ENCODE measurements around the gene SORCS1. TPM values are rescaled to one million over a fixed set of nuclear protein-coding genes. Genes with fewer than 3 reads are reported as not detected.

Gene SORCS1
- total RNA-seq, 1 experiment from 2014 or later: not detected

DNA sequence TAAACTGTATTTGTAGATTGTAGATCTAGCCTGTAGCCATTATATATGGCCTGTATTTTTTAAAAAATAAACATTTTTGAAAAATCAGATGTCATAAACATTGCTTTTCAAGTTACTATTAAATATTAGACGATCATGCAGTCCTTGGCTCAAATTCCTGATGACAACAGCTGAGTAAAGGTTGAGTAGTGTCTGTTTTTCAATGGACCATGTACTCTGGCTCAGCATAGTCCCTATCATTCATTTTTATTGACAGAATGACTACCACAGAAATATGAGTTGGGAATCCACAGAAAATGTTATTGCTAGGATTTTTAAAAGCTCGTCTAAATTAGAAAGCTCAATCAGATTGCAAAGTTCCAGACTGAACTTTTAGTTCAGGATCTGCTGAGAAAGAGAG lies 145.4 kb downstream of the SORCS1 start:
- H3K36me3 ChIP-seq (ENCODE audit: control insufficient read depth in 1 of 2, insufficient read depth in 2 of 2, low read length in 2 of 2): no peaks in the 10 kb centered on the region
- no peaks in the 10 kb centered on the region for H3K27me3 ChIP-seq (ENCODE audit: insufficient read depth, low read length)
- no peak overlapping the region for H3K27ac ChIP-seq (ENCODE audit: low read depth, low read length)
- CTCF ChIA-PET: no interaction called here
- H3K79me2 ChIP-seq (ENCODE audit: insufficient read depth, low read length): no peaks in the 10 kb centered on the region
- POLR2A ChIA-PET: no interaction called here
- H2AFZ ChIP-seq (ENCODE audit: low read depth, low read length, poor library complexity, severe bottlenecking): no peak overlapping the region
- no peak overlapping the region for H3K9ac ChIP-seq (ENCODE audit: low read length)
- no peaks in the 10 kb centered on the region for H4K20me1 ChIP-seq (ENCODE audit: insufficient read depth)
- H3K4me2 ChIP-seq (ENCODE audit: low read length): no peak overlapping the region
- intact Hi-C loops (cut with micrococcal nuclease): no loop called here
- TF ChIP-seq, protein P1, sequence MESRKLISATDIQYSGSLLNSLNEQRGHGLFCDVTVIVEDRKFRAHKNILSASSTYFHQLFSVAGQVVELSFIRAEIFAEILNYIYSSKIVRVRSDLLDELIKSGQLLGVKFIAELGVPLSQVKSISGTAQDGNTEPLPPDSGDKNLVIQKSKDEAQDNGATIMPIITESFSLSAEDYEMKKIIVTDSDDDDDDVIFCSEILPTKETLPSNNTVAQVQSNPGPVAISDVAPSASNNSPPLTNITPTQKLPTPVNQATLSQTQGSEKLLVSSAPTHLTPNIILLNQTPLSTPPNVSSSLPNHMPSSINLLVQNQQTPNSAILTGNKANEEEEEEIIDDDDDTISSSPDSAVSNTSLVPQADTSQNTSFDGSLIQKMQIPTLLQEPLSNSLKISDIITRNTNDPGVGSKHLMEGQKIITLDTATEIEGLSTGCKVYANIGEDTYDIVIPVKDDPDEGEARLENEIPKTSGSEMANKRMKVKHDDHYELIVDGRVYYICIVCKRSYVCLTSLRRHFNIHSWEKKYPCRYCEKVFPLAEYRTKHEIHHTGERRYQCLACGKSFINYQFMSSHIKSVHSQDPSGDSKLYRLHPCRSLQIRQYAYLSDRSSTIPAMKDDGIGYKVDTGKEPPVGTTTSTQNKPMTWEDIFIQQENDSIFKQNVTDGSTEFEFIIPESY (IDR thresholded peaks at IDR 0.05; ENCODE audit: extremely low read depth, insufficient replicate concordance, low read length): no peak
- TF ChIP-seq, protein P2, sequence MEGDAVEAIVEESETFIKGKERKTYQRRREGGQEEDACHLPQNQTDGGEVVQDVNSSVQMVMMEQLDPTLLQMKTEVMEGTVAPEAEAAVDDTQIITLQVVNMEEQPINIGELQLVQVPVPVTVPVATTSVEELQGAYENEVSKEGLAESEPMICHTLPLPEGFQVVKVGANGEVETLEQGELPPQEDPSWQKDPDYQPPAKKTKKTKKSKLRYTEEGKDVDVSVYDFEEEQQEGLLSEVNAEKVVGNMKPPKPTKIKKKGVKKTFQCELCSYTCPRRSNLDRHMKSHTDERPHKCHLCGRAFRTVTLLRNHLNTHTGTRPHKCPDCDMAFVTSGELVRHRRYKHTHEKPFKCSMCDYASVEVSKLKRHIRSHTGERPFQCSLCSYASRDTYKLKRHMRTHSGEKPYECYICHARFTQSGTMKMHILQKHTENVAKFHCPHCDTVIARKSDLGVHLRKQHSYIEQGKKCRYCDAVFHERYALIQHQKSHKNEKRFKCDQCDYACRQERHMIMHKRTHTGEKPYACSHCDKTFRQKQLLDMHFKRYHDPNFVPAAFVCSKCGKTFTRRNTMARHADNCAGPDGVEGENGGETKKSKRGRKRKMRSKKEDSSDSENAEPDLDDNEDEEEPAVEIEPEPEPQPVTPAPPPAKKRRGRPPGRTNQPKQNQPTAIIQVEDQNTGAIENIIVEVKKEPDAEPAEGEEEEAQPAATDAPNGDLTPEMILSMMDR (IDR thresholded peaks at IDR 0.05 in 2 of 3, conservative IDR thresholded peaks at IDR 0.05 in 1 of 3; ENCODE audit: borderline replicate concordance in 1 of 3, insufficient read depth in 1 of 3, low read depth in 2 of 3, low read length in 2 of 3): no peak
- TF ChIP-seq, protein P3, sequence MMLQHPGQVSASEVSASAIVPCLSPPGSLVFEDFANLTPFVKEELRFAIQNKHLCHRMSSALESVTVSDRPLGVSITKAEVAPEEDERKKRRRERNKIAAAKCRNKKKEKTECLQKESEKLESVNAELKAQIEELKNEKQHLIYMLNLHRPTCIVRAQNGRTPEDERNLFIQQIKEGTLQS (IDR thresholded peaks at IDR 0.05): no peak
- TF ChIP-seq CEBPB (IDR thresholded peaks at IDR 0.05; ENCODE audit: low read depth) (no peak), FOSL1 (IDR thresholded peaks at IDR 0.05; ENCODE audit: low read depth) (no peak), POLR2A (IDR thresholded peaks at IDR 0.05; ENCODE audit: borderline replicate concordance, extremely low read depth, insufficient read depth, insufficient read length) (no peak), ZFX (IDR thresholded peaks at IDR 0.05) (no peak)
- DNase-seq (ENCODE audit: low read depth, low spot score) (no peak), ATAC-seq (no peak)
- H3K4me3 ChIP-seq (replicated peaks in 1 of 2; ENCODE audit: low read depth in 1 of 2, low read length in 2 of 2): no peak overlapping the region
- H3K4me1 ChIP-seq (ENCODE audit: control insufficient read depth in 1 of 2, insufficient read depth in 2 of 2, low read length in 2 of 2): no peaks in the 10 kb centered on the region
- H3K9me2 ChIP-seq (ENCODE audit: insufficient read depth): no peaks in the 10 kb centered on the region
- no TSS peak for BruUV-seq (replicated peaks)
- RAD21 ChIA-PET (ENCODE audit: low non-redundant PET in 1 of 2, low total read pairs in 2 of 2, uncharacterized antibody in 2 of 2, unreplicated experiment in 2 of 2): no interaction called here
- peaks cover 43% of the 10 kb centered on the region in 2 experiments; a peak in 3 of 4 replicates for H3K9me3 ChIP-seq (ENCODE audit: control insufficient read depth in 1 of 2, insufficient read depth in 1 of 2, low read depth in 1 of 2, low read length in 2 of 2)

All from HCT116 (cell line).